Transverse colon (tissue), 4 donors: ENCODE results near the gene FITM1. TPM values are rescaled to one million over a fixed set of nuclear protein-coding genes. Genes with fewer than 3 reads are reported as not detected.

Experiments used
- DNase-seq: peaks from one replicate; pipeline ENCODE4 v3.0.0-alpha.2; 2019
- H3K27ac ChIP-seq, 4 donors: fragments of 200-600 bp; sonication (generic); 2 replicates each; pipeline ENCODE4 v1.5.1; 2016 to 2018; ENCODE audit warnings: inconsistent platforms in 4 of 4
- H3K27me3 ChIP-seq: fragments of 200-600 bp; sonication (generic); 2 replicates; pipeline ENCODE4 v1.5.1; 2017; ENCODE audit warnings: inconsistent platforms
- H3K36me3 ChIP-seq, 4 donors: fragments of 200-600 bp; sonication (generic); 2 replicates each; pipeline ENCODE4 v1.5.1; 2017 to 2019; ENCODE audit warnings: inconsistent platforms in 4 of 4
- H3K4me1 ChIP-seq, 4 donors: fragments of 200-600 bp; sonication (generic); 2 replicates each; pipeline ENCODE4 v1.5.1; 2017 to 2020; ENCODE audit warnings: inconsistent platforms in 4 of 4
- H3K4me3 ChIP-seq, 4 donors: fragments of 200-600 bp; sonication (generic); 1 replicate in 1 of 4; 2 replicates in 3 of 4; pipeline versions ENCODE4 v1.5.1 to v1.6.1; 2017 to 2019; ENCODE audit warnings: inconsistent platforms in 4 of 4
- H3K9me3 ChIP-seq, 2 donors: fragments of 200-600 bp; sonication (generic); 2 replicates each; pipeline ENCODE4 v1.5.1; 2017 to 2019; ENCODE audit warnings: inconsistent platforms in 2 of 2
- CTCF ChIP-seq, 5 experiments: fragments of 200-600 bp in 3 of 5; fragments of 450-650 bp in 2 of 5; sonication (generic) in 3 of 5; IDR thresholded peaks; 1 replicate in 2 of 5; 2 replicates in 3 of 5; pipeline ENCODE4 v1.5.1; 2016 to 2017; ENCODE audit warnings: antibody characterized with exemption in 5 of 5, inconsistent platforms in 3 of 5, mild to moderate bottlenecking in 2 of 5, moderate library complexity in 1 of 5
- EP300 ChIP-seq: sonication (generic); formaldehyde crosslinking; IDR thresholded peaks from one replicate; pipeline ENCODE4 v1.6.1; 2017; ENCODE audit warnings: antibody characterized with exemption, low read depth
- POLR2A ChIP-seq: fragments of 450-650 bp; IDR thresholded peaks from one replicate; pipeline ENCODE4 v1.6.1; 2016; ENCODE audit warnings: antibody characterized with exemption, mild to moderate bottlenecking, moderate library complexity
- POLR2AphosphoS5 ChIP-seq, 3 donors: sonication (generic); formaldehyde crosslinking; IDR thresholded peaks; one replicate each; pipeline ENCODE4 v1.6.1; 2016; ENCODE audit warnings: antibody characterized with exemption in 3 of 3
- WGBS, 2 donors: methylation state at CpG; one replicate each; pipeline ENCODE4 v1.1.5; 2018; ENCODE audit warnings: low coverage in 1 of 2; 5-methylcytosine and 5-hydroxymethylcytosine counted together
- in situ Hi-C, 4 donors: fragments of 200-750 bp; cut with MboI; loops; one replicate each; pipeline versions ENCODE4 v1.15.0 to v1.15.1; 2017; ENCODE audit warnings: low sequenced_read_pairs in 3 of 4, low pct_ligation_motif_present in 1 of 4, low pct_unique_long_range_greater_than_20kb in 1 of 4
- intact Hi-C: fragments of 100-400 bp; cut with DNase I; formaldehyde crosslinking; loops from one replicate; pipeline ENCODE4 v1.15.1; 2023; ENCODE audit warnings: low total_unique reads
- total RNA-seq, 4 donors: library from RNA; depleted of rRNA; stranded (reverse); fragments of >200 nt; gene quantifications; one replicate each; pipeline ENCODE4 v1.1.0, GENCODE V29; 2016

Gene FITM1
- total RNA-seq, 4 donors from 2014 or later: 1.4 to 1.6 TPM; not detected in 2

GRCh38 chr14:24098927-24099813, 31.3 kb upstream of the FITM1 start:
- no peaks in the 10 kb centered on the region for H3K27me3 ChIP-seq
- no peak overlapping the region for H3K27ac ChIP-seq
- WGBS, 2 donors: 76% methylated on average over 11 of the region's 17 CpGs; no CpG with 5 or more reads in 1 of the 2 donors
- H3K4me1 ChIP-seq: peaks cover 0 to 12% (median 6%) of the 10 kb centered on the region in 4 donors
- intact Hi-C loops (loop anchor here (10.0 kb wide), 1 partner anchor 84 kb away; no protein-coding TSS in a partner anchor), in situ Hi-C loops (no loop called here)
- DNase-seq: no peak
- no peak overlapping the region for H3K4me3 ChIP-seq
- TF ChIP-seq POLR2A (no peak), EP300 (no peak), CTCF (IDR thresholded peaks at IDR 0.05) (no peak), POLR2AphosphoS5 (IDR thresholded peaks at IDR 0.05) (no peak)
- peaks cover 0 to 9% (median 0%) of the 10 kb centered on the region in 4 donors for H3K36me3 ChIP-seq
- no peaks in the 10 kb centered on the region for H3K9me3 ChIP-seq

- H3K27me3 ChIP-seq: no peaks in the 10 kb centered on the region
- WGBS, 2 donors: 83 to 90% methylated on average over 1 to 4 of the region's 4 CpGs
- in situ Hi-C loops (no loop called here), intact Hi-C loops (loop anchor here (10.0 kb wide), 1 partner anchor 54 kb away; no protein-coding TSS in a partner anchor)
- no peak overlapping the region for H3K27ac ChIP-seq
- TF ChIP-seq POLR2A: no peak
- no peak for TF ChIP-seq POLR2AphosphoS5 (IDR thresholded peaks at IDR 0.05)
- no peak for TF ChIP-seq CTCF (IDR thresholded peaks at IDR 0.05)
- TF ChIP-seq EP300: no peak
- no peak overlapping the region for H3K4me3 ChIP-seq
- H3K36me3 ChIP-seq: peaks cover 0 to 9% (median 0%) of the 10 kb centered on the region in 4 donors
- peaks cover 0 to 6% (median under 1%) of the 10 kb centered on the region in 4 donors for H3K4me1 ChIP-seq
- no peaks in the 10 kb centered on the region for H3K9me3 ChIP-seq
- no peak for DNase-seq
Observed at GRCh38 chr14:24100197-24100981, 30.1 kb upstream of the FITM1 start.

- in situ Hi-C loops (no loop called here), intact Hi-C loops (loop anchor here (10.0 kb wide), 1 partner anchor 54 kb away; no protein-coding TSS in a partner anchor)
- Histone ChIP-seq H3K9me3 (no peaks in the 10 kb centered on the region), H3K27me3 (no peaks in the 10 kb centered on the region), H3K36me3 (peaks cover 0 to 9% (median 0%) of the 10 kb centered on the region in 4 donors), H3K27ac (no peak overlapping the region), H3K4me1 (no peaks in the 10 kb centered on the region), H3K4me3 (no peak overlapping the region)
- DNase-seq: no peak
- WGBS, 2 donors: 93% methylated on average over 3 of the region's 3 CpGs; no CpG with 5 or more reads in 1 of the 2 donors
- TF ChIP-seq POLR2AphosphoS5 (IDR thresholded peaks at IDR 0.05): no peak
- no peak for TF ChIP-seq EP300
- TF ChIP-seq CTCF (IDR thresholded peaks at IDR 0.05): no peak
- TF ChIP-seq POLR2A: no peak
Observed at GRCh38 chr14:24100982-24101494, 29.4 kb upstream of the FITM1 start.
